GM21423 (cell line): Measurements from ENCODE around the gene HGFAC.
"Not testable (repeated sequence)": the region's sequence is repeated elsewhere in the genome, so short reads cannot be mapped to it uniquely, and the experiment has no call there.

Experiments used
- ATAC-seq: cut with Tn5 transposase; IDR thresholded peaks from one replicate; pipeline ENCODE4 v1.9.1; 2021; ENCODE audit warnings: mild to moderate bottlenecking, moderate library complexity; ENCODE audit not compliant: unreplicated experiment

The HGFAC gene

GRCh38 chr4:3410401-3411135, 31.2 kb upstream of the HGFAC start:
- no peak for ATAC-seq

- ATAC-seq: not testable (repeated sequence)
Observed at GRCh38 chr4:3411190-3411589, 30.6 kb upstream of the HGFAC start.

GRCh38 chr4:3411676-3412075, 30.1 kb upstream of the HGFAC start:
- ATAC-seq: no peak

GRCh38 chr4:3412257-3413020, 29.3 kb upstream of the HGFAC start:
- no peak for ATAC-seq

- ATAC-seq: no peak
Observed at GRCh38 chr4:3413217-3413671, 28.5 kb upstream of the HGFAC start.

- no peak for ATAC-seq
Observed at GRCh38 chr4:3413675-3414420, 27.9 kb upstream of the HGFAC start.

- ATAC-seq: no peak
Observed at GRCh38 chr4:3414421-3415279, 27.1 kb upstream of the HGFAC start.

- ATAC-seq: no peak
Observed at GRCh38 chr4:3415471-3416141, 26.2 kb upstream of the HGFAC start.

- ATAC-seq: no peak
Observed at GRCh38 chr4:3416270-3416669, 25.5 kb upstream of the HGFAC start.

- no peak for ATAC-seq
Observed at GRCh38 chr4:3416821-3417221, 24.9 kb upstream of the HGFAC start.

- no peak for ATAC-seq
Observed at GRCh38 chr4:3417448-3417847, 24.3 kb upstream of the HGFAC start.

- no peak for ATAC-seq
Observed at GRCh38 chr4:3418029-3418762, 23.6 kb upstream of the HGFAC start.

- ATAC-seq: no peak
Observed at GRCh38 chr4:3419836-3420605, 21.7 kb upstream of the HGFAC start.

GRCh38 chr4:3420606-3420955, 21.2 kb upstream of the HGFAC start:
- ATAC-seq: no peak

GRCh38 chr4:3420956-3421355, 20.8 kb upstream of the HGFAC start:
- no peak for ATAC-seq

GRCh38 chr4:3421470-3421869, 20.3 kb upstream of the HGFAC start:
- ATAC-seq: no peak

- ATAC-seq: no peak
Observed at GRCh38 chr4:3422241-3422801, 19.4 kb upstream of the HGFAC start.

- ATAC-seq: no peak
Observed at GRCh38 chr4:3422808-3423297, 18.9 kb upstream of the HGFAC start.
